ENCODE results near the gene CDKN2B-AS1. TPM values are rescaled to one million over a fixed set of nuclear protein-coding genes. Genes with fewer than 3 reads are reported as not detected.

Gene CDKN2B-AS1
- total and polyA plus RNA-seq, 2 experiments from 2014 or later = not detected

DNA sequence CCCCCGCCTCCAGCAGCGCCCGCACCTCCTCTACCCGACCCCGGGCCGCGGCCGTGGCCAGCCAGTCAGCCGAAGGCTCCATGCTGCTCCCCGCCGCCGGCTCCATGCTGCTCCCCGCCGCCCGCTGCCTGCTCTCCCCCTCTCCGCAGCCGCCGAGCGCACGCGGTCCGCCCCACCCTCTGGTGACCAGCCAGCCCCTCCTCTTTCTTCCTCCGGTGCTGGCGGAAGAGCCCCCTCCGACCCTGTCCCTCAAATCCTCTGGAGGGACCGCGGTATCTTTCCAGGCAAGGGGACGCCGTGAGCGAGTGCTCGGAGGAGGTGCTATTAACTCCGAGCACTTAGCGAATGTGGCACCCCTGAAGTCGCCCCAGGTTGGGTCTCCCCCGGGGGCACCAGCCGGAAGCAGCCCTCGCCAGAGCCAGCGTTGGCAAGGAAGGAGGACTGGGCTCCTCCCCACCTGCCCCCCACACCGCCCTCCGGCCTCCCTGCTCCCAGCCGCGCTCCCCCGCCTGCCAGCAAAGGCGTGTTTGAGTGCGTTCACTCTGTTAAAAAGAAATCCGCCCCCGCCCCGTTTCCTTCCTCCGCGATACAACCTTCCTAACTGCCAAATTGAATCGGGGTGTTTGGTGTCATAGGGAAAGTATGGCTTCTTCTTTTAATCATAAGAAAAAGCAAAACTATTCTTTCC lies 19.7 kb upstream of the CDKN2B-AS1 start:
- Histone ChIP-seq H3K27ac (no peak overlapping the region), H3K9me3 (ENCODE audit: low read depth) (no peaks in the 10 kb centered on the region), H3K4me3 (peak overlapping the region; percentile 40), H3K27me3 (peaks cover 100% of the 10 kb centered on the region), H3K36me3 (no peaks in the 10 kb centered on the region), H3K4me1 (ENCODE audit: low read depth) (no peaks in the 10 kb centered on the region)
- TF ChIP-seq, protein P1, sequence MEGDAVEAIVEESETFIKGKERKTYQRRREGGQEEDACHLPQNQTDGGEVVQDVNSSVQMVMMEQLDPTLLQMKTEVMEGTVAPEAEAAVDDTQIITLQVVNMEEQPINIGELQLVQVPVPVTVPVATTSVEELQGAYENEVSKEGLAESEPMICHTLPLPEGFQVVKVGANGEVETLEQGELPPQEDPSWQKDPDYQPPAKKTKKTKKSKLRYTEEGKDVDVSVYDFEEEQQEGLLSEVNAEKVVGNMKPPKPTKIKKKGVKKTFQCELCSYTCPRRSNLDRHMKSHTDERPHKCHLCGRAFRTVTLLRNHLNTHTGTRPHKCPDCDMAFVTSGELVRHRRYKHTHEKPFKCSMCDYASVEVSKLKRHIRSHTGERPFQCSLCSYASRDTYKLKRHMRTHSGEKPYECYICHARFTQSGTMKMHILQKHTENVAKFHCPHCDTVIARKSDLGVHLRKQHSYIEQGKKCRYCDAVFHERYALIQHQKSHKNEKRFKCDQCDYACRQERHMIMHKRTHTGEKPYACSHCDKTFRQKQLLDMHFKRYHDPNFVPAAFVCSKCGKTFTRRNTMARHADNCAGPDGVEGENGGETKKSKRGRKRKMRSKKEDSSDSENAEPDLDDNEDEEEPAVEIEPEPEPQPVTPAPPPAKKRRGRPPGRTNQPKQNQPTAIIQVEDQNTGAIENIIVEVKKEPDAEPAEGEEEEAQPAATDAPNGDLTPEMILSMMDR (IDR thresholded peaks at IDR 0.05; ENCODE audit: low read depth, low read length) = no peak
- DNase-seq (ENCODE audit: low read depth in 1 of 2, low spot score in 1 of 2) = peak; percentile 30 to 62

DNA sequence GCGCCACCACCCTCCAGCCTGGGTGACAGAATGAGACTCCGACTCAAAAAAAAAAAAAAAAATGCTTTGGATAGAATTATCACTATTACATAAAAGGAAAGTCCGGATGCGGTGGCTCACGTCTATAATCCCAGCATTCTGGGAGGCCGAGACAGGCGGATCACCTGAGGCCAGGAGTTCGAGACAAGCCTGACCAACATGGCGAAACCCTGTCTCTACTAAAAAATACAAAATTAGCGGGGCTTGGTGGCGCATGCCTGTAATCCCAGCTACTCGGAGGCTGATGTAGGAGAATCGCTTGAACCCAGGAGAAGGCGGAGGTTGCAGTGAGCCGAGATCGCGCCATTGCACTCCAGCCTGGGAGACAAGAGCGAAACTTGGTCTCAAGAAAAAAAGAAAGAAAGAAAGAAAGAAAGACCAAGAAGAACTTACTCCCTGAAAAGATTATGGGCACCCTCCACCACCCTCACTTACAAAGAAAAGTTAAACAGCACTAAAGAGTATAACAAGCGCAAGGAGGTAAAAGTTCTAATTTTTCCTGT lies 18.2 kb upstream of the CDKN2B-AS1 start:
- TF ChIP-seq, protein P1 (IDR thresholded peaks at IDR 0.05; ENCODE audit: low read depth, low read length) = no peak
- Histone ChIP-seq H3K36me3 (no peaks in the 10 kb centered on the region), H3K27me3 (peaks cover 98% of the 10 kb centered on the region), H3K27ac (no peak overlapping the region), H3K4me3 (no peak overlapping the region), H3K4me1 (ENCODE audit: low read depth) (no peaks in the 10 kb centered on the region), H3K9me3 (ENCODE audit: low read depth) (no peaks in the 10 kb centered on the region)
- no peak for DNase-seq (ENCODE audit: low read depth in 1 of 2, low spot score in 1 of 2)

DNA sequence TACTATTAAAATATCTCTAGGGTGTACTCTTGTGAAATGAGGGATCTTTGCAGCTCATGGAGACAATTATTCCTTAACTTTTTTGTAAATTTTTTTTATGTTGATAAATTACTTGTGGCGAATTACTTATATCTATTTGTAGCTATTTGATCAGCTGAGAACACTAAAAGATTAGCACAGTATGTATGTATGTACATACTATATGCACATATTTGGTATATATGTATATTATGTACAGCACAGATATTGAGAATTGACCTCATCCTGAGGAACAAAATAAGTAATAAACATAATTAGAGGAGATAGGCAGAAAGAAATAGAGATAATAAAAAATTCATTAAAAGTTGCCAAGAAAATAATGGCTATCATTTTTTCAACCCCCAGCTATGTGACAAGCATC lies 12.2 kb upstream of the CDKN2B-AS1 start:
- Histone ChIP-seq H3K27ac (no peak overlapping the region), H3K4me3 (no peak overlapping the region), H3K4me1 (ENCODE audit: low read depth) (no peaks in the 10 kb centered on the region), H3K9me3 (ENCODE audit: low read depth) (no peaks in the 10 kb centered on the region), H3K36me3 (no peaks in the 10 kb centered on the region), H3K27me3 (peaks cover 98% of the 10 kb centered on the region)
- no peak for DNase-seq (ENCODE audit: low read depth in 1 of 2, low spot score in 1 of 2)
- TF ChIP-seq, protein P1 (IDR thresholded peaks at IDR 0.05; ENCODE audit: low read depth, low read length) = no peak

DNA sequence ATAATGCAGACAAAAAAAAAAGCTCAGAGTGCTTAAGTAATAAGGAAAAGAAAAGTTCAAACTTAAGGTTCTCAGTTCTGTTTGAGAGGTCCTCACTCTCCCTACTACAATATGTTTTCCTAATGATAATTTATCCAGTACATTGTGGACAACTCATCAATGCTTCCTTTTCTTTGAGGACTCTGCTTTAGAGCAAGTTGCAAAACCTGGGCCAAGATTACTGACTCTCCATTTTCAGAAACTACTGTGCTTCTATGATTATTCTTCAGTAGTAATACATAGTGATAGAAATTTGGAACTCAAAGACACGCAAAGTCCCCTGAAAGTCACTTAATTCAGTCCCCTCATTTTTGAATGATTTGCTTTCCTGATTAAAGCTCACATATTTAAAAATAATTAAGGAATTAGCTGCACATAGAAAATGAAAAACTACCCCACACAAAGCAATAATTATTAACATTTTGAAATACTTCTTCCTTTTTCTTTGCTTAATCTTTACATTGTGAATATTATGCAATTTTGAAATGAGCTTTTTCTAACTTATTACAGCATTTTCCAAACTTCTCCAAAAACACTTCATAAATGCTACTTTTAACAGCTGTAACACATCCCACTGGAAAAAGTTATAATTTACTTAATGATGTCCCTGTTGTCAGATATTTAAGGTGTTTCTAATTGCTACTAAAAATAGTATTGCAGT lies 11.6 kb upstream of the CDKN2B-AS1 start:
- DNase-seq (ENCODE audit: low read depth in 1 of 2, low spot score in 1 of 2) = no peak
- Histone ChIP-seq H3K27ac (no peak overlapping the region), H3K9me3 (ENCODE audit: low read depth) (no peaks in the 10 kb centered on the region), H3K4me3 (no peak overlapping the region), H3K4me1 (ENCODE audit: low read depth) (no peaks in the 10 kb centered on the region), H3K36me3 (no peaks in the 10 kb centered on the region), H3K27me3 (peaks cover 98% of the 10 kb centered on the region)
- TF ChIP-seq, protein P1 (IDR thresholded peaks at IDR 0.05; ENCODE audit: low read depth, low read length) = no peak

DNA sequence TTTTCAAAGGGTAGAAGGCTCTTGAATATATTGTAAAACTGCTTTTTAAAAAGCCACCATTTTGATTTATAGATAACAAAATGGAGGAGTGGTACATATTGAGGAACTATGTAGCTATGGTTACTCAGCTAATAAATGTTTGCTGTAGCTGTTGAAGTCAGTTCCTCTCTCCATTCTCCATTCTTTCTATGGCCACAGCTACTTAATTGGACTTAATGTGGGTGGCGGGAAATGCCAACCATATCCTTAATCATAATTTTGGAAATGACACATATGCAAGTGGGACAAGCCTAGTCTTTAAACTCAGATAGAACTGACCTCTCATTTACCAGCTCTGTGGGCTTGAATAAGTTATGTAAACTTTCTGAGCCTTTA lies 11.0 kb upstream of the CDKN2B-AS1 start:
- Histone ChIP-seq H3K27me3 (peaks cover 98% of the 10 kb centered on the region), H3K4me1 (ENCODE audit: low read depth) (no peaks in the 10 kb centered on the region), H3K4me3 (no peak overlapping the region), H3K36me3 (no peaks in the 10 kb centered on the region), H3K9me3 (ENCODE audit: low read depth) (no peaks in the 10 kb centered on the region), H3K27ac (no peak overlapping the region)
- TF ChIP-seq, protein P1 (IDR thresholded peaks at IDR 0.05; ENCODE audit: low read depth, low read length) = no peak
- DNase-seq (ENCODE audit: low read depth in 1 of 2, low spot score in 1 of 2) = no peak
